Measurements from ENCODE around the gene TMEM147.

TMEM147 gene

GRCh38 chr19:35549174-35549788 is 3.9 kb downstream of the TMEM147 start:
- peak; percentile 39 for DNase-seq

GRCh38 chr19:35549879-35550523 is 4.6 kb downstream of the TMEM147 start:
- DNase-seq: no peak

DNA sequence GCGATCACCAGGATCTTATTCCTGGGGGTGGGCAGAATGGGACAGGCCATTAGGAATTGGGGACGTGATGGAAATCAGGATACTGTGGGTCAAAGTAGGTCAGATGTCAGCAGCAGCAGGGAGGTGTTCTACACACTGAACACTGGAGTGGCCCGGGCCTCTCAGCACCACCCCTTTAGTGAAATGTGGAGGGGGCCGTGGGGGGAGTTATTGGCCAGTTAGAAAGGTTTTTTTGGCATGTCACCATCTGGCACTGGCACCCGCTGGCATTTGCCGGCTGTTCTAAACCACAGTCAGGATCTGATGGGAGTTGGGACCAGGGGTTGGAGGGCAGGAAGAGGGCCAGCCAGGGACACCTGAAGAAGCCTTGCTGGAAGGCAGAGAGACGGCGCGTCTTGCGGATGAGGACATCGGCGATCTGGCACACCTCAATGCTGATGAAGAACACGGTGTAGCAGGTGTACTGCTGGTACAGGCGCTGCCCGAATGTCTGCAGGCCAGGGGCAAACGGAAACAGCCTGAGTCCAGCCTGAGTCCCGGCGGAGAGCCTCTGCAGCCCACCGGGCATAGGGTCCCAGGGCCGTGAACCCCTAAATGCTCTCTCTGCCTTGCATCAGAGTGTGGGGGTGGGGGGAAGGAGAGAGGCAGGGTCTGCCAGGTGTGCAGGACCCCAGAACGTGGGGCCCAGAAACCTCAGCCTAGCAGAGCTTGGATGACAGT is 5.8 kb downstream of the TMEM147 start:
- DNase-seq: no peak

DNA sequence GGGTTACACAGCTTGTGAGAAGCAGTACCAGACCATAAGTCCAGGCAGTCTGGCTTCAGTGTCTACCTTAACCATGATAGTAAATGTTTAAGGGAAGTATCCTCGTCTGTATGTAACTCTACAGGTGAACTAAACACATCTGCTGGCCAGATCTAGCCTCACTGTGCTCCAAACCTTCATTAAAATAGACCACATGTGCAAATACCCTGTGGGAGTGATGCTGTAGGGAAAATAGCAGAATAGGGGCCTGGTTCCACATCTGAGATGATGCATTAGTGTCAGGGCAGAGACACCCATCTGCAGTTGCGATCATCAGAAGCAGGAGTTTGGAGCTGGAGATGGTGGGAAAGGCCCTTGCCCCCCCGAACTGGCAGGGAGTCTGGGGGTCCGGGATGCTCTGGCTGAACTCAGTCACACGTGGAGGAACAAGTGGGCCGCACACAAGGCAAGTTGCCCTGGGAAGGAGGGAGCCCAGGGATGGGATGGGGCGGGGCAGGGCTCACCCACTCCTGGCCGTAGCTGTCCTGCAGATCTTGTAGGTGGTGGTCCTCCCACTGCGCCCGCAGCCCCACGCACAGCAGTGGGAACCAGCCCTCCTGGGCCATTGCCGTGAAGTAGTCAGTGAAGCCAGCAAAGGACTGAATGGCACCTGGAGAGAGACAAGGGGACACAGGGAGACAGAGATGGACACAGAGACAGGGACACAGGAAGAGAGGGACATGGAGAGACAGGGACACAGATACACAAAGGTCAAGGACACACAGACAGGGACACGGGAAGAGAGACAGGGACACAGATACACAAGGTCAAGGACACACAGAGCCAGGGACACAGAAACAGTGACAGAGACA is 7.3 kb downstream of the TMEM147 start:
- no peak for DNase-seq

DNA sequence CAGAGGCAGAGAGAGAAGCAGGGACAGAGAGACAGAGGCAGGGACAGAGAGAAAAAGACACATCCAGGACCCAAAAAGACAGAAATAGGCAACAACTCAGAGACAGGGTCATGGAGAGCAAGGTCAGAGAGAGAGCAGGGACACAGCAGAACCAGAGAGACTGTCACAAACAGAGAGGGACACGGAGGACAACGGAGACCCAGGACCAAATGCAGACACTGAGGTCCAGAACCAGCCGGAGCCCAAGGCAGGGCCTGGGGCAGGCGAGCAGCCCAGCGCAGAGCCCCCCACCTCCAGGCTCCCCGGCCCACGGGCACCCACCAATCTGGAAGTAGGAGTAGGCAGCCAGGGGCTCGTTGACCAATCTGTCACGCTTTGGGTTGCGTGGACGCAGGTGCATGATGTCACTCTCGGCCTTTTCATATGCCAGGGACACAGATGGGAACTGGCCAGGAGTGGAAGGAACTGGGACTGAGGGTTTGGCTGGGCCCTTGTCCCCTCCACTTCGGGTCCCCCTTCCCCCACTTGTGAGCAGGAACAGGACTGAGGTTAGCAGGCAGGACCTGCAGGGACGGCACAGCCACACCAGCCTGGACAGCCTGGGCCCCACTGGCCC is 8.1 kb downstream of the TMEM147 start:
- no peak for DNase-seq

DNA sequence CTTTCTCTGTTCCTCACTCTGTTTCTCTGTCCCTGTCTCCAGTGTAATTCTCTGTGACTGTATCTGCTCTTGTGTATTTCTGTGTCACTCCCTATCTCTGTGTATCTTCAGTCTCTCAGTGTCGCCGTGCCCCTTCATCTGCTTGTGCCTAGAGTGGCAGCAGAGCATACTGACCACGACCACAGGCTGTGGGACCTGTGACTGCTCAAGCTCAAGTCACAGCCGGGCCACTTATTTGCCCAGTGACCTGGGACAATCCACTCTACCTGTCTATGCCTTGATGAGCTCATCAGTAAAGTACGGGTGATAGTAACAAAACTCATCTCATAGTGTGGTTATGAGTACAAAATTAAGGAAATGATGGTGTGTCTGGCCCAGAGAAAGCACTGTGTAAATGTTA is 8.7 kb downstream of the TMEM147 start:
- no peak for DNase-seq

GRCh38 chr19:35555301-35556005 is 10.0 kb downstream of the TMEM147 start:
- no peak for DNase-seq

DNA sequence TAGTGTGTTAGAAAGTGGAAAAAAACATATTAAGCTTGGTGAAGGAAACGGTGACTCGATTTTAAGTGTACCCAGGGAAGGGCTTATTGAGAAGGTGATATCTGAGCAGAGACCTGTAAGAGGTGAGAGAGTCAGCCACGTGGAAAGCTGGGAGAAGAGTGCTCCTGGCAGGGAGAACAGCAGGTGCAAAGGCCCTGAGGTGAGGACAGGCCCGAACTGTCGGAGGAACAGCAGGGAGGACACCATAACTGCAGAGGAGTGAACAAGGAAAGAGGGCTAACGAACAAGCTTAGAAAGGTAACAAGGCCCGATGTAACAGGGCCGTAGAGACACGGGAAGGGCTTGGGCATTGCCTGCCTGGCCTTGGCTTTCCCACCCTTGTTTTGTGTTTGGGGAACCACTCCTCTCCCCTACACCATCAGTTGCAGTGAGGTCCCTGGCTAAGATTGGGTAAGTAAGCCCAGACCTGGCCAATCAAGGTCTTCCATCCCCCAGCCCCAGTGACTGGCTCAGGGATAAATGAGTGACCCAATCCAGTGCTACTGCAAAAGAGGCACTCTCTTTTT is 10.7 kb downstream of the TMEM147 start:
- DNase-seq: no peak

DNA sequence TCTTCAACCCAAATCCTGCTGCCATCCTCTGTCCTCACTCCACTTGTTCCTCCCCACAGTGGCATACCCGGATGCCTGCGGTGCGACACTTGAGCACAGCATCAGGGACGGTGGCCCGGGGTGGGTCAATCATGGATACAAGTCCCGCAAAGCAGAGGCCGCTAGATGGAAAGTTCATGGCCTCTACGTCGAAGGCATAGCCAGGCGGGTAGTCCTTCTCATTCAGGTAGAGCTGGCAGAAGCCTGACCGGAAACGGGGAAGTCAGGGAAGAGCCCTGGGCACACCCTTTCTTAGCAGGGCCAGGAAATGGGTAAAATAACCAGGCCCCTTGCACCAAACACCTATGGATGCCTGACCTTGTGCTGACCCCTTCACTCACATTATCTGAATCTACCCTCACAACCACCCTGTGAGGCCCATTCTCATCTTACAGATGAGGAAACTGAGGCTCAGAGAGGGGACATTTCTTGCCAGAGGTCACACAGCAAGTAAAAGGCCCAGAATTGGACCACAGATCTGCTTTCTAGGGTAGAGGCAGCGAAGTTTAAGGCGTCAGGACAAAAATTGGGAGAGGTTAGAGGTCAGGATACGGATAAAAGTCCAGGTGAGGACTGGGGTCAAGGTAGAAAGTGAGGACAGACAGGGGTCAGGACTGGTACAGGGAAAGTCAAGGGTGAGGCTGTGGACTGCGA is 11.6 kb downstream of the TMEM147 start:
- DNase-seq: no peak

DNA sequence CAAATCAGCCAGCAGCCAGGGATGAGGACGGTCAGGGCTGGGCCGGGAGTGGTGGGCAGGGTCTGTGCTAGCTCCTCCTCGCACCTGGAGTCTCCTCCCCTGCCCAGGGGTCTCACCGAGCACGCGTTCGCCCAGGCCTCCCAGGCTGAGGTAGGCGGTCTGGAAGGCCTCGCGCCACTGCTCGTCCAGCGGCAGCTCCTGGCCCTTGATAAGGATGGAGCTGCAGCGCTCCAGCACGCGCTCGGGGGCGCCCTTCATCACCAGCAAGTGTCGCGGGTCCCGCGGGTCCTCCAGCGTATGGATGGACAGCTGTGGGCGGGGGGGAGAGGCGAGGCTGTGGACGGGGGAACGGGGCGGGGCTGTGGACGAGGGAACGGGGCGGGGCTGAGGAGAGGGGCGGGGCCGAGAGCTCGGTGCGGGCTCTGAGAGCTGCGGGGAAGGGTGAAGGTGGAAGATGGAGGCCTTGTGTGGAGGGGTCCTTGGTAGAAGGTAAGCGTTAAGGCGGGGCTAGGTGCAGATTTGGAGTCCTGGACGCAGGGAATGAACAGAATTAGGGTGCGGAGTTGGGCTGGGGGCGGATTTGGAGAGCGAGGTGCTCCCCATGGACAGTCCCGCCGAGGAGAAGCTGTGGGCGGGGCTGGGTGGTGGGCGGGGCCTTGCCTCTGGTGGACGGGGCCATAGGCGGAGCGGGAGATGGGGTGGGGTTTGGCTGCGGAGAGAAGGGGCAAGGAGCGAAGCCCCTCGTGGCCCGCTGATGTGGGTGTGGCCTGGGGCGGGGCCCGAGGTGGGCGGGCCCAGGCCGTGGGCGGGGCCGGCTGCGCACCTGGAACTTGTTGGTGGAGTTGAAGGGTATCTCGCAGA is 12.3 kb downstream of the TMEM147 start:
- DNase-seq: no peak

- DNase-seq: no peak
Observed at GRCh38 chr19:35558400-35559280, 13.2 kb downstream of the TMEM147 start.

DNA sequence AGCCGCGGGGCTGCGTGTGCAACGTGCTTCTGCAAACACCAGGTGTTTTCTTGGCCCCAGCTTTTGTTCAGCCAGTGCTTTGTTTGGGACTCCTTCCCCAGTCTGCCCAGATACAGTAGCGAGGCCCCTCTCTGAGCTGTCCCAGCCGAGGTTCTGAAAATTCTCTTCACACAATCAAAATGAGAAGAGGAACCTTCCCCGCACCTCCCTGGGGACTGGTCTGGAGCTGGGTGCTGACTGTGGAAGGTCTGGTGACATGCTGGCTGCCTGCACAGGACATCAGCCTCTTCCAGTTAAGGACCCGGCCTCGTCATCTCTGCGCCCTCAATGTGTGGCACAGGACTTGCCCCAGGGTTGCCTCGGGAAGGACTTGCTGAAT is 13.8 kb downstream of the TMEM147 start:
- no peak for DNase-seq

DNA sequence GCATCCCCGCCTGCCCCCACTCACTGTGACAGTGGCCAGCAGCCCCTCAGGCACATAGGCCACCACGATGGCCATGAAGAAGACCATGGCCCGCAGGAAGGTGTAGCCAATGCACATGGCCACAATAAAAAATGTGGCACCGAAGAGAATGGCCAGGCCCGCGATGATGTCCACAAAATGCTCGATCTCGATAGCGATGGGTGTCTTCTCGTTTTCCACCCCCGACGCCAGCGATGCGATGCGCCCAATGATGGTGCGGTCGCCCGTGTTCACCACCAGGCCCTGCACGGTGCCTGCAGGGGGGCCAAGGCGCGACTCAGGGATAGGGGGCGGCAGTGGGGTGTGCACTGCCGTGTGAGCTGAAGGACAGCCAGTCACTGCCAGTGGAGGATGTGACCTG is 14.4 kb downstream of the TMEM147 start:
- DNase-seq: no peak

DNA sequence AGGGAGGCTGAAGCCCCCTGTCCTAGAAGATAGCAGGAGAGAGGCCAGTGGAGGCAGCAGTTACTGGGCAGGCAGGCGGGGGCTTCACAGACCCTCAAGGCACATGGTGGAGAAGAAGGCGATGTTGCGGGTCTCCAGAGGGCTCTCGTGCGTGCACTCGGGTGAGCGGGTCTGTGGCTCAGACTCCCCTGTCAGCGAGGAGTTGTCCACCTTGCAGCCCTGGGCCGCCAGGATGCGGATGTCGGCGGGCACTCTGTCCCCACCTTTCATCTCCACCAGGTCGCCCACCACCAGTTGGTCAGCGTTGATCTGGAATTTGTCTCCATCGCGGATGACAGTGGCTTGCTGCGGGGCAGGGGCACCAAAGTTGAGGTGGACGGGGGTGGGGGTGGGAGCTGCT is 14.8 kb downstream of the TMEM147 start:
- DNase-seq: no peak

GRCh38 chr19:35560677-35561076 is 15.3 kb downstream of the TMEM147 start:
- no peak for DNase-seq

DNA sequence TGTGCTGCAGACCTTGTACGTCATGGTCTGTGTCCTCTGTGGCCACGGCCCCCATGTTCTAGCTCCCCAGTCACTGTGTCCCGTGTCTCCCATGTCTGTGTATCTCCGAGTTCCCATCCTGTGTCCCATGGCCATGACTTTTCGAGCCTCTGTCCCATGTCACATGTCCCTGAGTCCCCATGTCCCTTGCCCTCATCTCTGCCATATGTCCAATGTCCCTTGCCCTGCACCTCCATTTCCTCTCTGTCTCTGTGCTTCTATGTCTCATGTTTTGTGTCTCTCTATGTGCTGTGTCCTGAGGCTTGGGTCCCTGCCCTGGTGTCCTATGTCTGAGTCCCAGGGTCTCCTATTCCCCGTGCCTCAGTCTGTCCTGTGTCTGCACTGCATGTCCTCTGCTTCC is 16.0 kb downstream of the TMEM147 start:
- no peak for DNase-seq

GRCh38 chr19:35562336-35562735 is 16.9 kb downstream of the TMEM147 start:
- DNase-seq: no peak

- no peak for DNase-seq
Observed at GRCh38 chr19:35562776-35563175, 17.4 kb downstream of the TMEM147 start.

- no peak for DNase-seq
Observed at GRCh38 chr19:35563207-35563829, 17.9 kb downstream of the TMEM147 start, which contains the start of gene ATP4A. Gene ATP4A, minus strand, starts transcription at chr19:35563658. Its CDS starts 29 bp downstream, at chr19:35563629.

Measured in kidney glomerular epithelial cell (primary cell).